Ectodermal cell (in vitro differentiated cells): Measurements from ENCODE around the gene SH3TC1.

Experiments
- H3K27ac ChIP-seq: 2 replicates; pipeline ENCODE4 v1.7.0; 2013; ENCODE audit warnings: mild to moderate bottlenecking, low read depth, low read length; ENCODE audit not compliant: insufficient read depth, poor library complexity, severe bottlenecking
- H3K27me3 ChIP-seq: 2 replicates; pipeline ENCODE4 v1.7.0; 2013; ENCODE audit warnings: mild to moderate bottlenecking, low read length; ENCODE audit not compliant: insufficient read depth, control insufficient read depth, poor library complexity, severe bottlenecking
- H3K36me3 ChIP-seq: one replicate; pipeline ENCODE4 v1.7.0; 2013; ENCODE audit warnings: low read length; ENCODE audit not compliant: control insufficient read depth, insufficient read depth
- H3K4me1 ChIP-seq: one replicate; pipeline ENCODE4 v1.7.0; 2013; ENCODE audit warnings: low read length; ENCODE audit not compliant: control insufficient read depth, insufficient read depth
- H3K4me3 ChIP-seq: 2 replicates; pipeline ENCODE4 v1.7.0; 2013; ENCODE audit warnings: low read depth, low read length, control low read depth; ENCODE audit not compliant: insufficient read depth
- H3K9me3 ChIP-seq: 2 replicates; pipeline ENCODE4 v1.7.0; 2013; ENCODE audit warnings: mild to moderate bottlenecking, low read length, moderate library complexity; ENCODE audit not compliant: control insufficient read depth
- WGBS, 2 experiments: methylation state at CpG; one replicate each; pipeline ENCODE4 v1.1.7; 2013; ENCODE audit warnings: missing lambda C conversion rate in 2 of 2; 5-methylcytosine and 5-hydroxymethylcytosine counted together

The SH3TC1 gene

DNA sequence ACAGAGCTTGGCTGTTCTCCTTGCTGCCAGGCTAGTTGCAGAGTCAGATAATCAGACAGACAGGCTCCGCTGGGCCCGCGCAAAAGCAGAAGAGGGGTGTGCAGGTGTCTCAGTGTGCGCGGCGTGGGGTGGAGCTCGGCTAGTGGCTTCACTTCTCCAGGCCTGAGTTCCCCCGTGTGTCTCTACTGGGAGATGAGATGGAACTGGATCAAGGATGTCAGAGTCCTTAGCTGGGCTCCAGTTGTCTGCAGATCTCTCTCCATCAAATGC, 91.5 kb downstream of the SH3TC1 start:
- H3K27me3 ChIP-seq, result no peaks in the 10 kb centered on the region
- no peak overlapping the region for H3K4me3 ChIP-seq
- 94 to 96% methylated on average over 8 of the region's 8 CpGs for WGBS, 2 experiments
- no peaks in the 10 kb centered on the region for H3K9me3 ChIP-seq
- no peaks in the 10 kb centered on the region for H3K4me1 ChIP-seq
- H3K27ac ChIP-seq, result no peak overlapping the region
- no peaks in the 10 kb centered on the region for H3K36me3 ChIP-seq
